Cardiac fibroblast (primary cell): ENCODE data around the gene IRF2BPL.
"Not testable (repeated sequence)": the region's sequence is repeated elsewhere in the genome, so short reads cannot be mapped to it uniquely, and the experiment has no call there.

ENCODE experiments used
- DNase-seq, 2 donors: peaks; one replicate each; pipeline versions ENCODE4 v3.0.0 to v3.0.0-alpha.2; 2010; ENCODE audit warnings: low read depth in 2 of 2
- H3K4me3 ChIP-seq, 2 donors: replicated peaks in 1 of 2; 1 replicate in 1 of 2; 2 replicates in 1 of 2; pipeline ENCODE4 v1.5.1; 2011; ENCODE audit warnings: low read depth in 2 of 2, low read length in 2 of 2, mild to moderate bottlenecking in 2 of 2, moderate library complexity in 1 of 2
- TF ChIP-seq, protein P1 (sequence below): IDR thresholded peaks from one replicate; pipeline ENCODE4 v1.5.1; 2011; ENCODE audit warnings: low read depth, mild to moderate bottlenecking, low read length, inconsistent platforms

Gene IRF2BPL

DNA sequence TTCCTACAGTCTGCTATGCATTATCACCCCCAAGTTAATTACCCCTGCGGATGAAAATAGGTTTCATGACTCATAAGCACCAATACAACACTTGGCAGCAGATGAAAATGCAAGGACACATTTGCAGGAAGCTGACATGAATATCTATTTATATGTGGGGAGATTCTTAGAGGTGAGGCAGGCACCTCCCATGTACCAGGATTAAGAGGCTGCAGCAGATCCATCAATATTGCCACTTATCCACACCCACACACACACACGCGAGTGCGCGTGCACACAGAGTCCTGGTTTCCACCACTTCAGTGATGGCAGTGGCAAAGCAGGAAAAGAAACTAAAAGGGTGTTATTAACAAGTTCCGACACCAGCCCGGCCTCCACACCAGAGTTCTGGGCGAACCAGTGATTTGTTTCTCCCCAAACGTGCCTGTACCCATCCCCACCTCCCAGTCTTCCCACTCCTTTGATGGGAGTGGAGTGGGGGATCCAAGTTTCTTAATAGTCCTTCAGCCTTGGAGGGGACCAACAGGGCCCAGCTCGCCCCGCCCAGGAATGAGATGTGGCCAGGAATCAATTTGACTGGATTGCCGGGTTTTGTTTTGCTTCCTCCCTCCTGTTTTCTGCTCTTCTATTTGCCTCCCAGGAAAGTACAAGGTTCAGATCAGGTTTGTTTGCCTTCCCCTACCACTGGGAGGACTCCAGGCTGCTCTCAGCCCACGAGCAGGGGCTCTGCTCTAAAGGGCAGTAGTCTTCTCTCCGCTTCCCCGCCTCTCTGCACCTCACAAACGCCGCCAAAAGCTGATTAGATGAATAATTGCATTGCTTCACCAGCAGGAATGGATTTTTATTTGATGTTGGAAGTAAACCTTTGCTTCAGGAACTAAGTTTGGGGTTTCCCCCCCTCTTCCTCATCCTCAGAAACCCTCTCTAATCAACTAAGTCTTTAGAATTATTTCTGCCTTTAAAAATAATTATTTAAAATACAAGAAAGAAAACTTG is 5.2 kb downstream of the IRF2BPL start:
- H3K4me3 ChIP-seq, result no peak overlapping the region
- DNase-seq, result peak; percentile 16 to 67
- TF ChIP-seq, protein P1, sequence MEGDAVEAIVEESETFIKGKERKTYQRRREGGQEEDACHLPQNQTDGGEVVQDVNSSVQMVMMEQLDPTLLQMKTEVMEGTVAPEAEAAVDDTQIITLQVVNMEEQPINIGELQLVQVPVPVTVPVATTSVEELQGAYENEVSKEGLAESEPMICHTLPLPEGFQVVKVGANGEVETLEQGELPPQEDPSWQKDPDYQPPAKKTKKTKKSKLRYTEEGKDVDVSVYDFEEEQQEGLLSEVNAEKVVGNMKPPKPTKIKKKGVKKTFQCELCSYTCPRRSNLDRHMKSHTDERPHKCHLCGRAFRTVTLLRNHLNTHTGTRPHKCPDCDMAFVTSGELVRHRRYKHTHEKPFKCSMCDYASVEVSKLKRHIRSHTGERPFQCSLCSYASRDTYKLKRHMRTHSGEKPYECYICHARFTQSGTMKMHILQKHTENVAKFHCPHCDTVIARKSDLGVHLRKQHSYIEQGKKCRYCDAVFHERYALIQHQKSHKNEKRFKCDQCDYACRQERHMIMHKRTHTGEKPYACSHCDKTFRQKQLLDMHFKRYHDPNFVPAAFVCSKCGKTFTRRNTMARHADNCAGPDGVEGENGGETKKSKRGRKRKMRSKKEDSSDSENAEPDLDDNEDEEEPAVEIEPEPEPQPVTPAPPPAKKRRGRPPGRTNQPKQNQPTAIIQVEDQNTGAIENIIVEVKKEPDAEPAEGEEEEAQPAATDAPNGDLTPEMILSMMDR, result no peak

DNA sequence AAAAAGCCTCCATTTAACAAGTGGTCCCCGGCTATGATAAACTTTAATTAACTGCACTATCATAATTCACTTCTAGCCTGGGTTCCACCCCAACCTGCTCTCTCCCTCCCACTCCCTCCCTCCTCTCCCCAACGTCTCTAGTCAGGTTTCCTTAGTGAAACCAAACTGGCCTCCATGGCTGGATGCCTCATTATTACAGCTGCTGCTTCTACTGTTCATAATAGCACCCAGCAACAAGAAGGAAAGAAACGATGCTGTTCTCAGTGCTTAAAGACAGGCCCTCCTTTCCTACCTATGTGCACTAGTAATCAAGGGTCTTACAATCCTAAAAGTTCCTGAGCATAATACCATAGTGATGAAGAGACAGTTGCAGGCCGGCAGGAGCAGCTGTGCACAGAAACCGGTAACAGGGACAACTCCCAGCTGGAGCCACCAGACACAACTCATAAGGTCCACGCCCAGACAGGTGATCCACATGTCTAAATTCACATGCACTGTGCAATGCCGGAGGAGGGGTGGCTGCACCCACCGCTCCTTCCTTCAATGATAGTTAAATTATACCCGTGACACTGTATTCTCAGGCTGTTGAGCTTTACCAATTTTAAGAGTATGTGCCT is 6.2 kb downstream of the IRF2BPL start:
- H3K4me3 ChIP-seq, result no peak overlapping the region
- TF ChIP-seq, protein P1, result no peak
- DNase-seq, result no peak

DNA sequence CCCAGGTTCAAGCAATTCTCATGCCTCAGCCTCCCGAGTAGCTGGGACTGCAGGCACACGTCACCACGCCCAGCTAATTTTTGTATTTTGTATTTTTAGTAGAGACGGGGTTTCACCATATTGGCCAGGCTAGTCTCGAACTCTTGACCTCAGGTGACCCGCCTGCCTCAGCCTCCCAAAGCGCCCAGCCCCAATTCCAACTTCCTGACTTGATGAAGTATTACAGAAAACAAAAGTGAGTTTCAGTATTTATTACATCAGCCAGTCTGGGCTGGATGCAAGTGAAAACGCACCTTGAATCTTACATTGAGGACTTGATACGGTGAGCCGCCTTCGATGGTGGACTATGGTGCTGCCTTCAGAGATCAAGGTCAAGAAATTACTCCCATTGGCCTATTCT is 7.1 kb downstream of the IRF2BPL start:
- DNase-seq, H3K4me3 ChIP-seq: not testable (repeated sequence)

DNA sequence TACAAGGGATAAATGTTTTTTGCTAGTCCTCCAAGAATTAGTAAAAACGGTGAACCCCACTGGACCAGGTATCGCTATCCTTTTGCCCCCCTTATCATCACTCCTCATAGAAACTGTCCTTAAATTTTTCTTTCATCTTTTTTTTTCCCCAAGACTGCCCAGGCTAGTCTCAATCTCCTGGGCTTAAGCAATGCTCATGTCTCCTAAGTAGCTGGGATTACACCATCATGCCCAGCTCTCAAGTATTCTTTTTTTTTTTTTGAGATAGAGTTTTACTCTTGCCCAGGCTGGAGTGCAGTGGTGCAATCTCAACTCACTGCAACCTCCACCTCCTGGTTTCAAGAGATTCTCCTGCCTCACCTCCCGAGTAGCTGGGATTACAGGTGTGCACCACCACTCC is 9.7 kb downstream of the IRF2BPL start:
- peak; percentile 27 to 58 for DNase-seq
- no peak overlapping the region for H3K4me3 ChIP-seq
- TF ChIP-seq, protein P1, result no peak

DNA sequence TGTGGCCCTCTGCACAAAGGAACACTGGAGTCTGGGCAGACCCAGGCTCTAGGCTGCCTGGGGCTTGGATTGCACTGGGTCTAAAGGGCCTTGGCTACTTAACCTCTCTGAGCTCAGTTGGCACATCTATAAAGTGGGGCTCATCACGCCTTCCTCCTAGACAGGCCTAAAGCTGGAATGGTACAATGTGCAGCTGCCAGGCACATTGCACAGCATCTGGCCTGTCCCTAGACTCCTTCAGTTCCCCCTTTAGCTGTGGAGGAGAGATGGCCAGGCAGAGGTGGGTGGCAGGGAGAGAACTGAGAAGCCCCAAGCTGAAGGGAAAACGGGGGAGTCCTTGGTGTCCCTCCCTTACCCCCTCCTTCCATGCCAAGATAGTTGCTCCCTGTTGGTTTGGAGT is 10.8 kb downstream of the IRF2BPL start:
- TF ChIP-seq, protein P1, result no peak
- no peak overlapping the region for H3K4me3 ChIP-seq
- DNase-seq, result no peak

DNA sequence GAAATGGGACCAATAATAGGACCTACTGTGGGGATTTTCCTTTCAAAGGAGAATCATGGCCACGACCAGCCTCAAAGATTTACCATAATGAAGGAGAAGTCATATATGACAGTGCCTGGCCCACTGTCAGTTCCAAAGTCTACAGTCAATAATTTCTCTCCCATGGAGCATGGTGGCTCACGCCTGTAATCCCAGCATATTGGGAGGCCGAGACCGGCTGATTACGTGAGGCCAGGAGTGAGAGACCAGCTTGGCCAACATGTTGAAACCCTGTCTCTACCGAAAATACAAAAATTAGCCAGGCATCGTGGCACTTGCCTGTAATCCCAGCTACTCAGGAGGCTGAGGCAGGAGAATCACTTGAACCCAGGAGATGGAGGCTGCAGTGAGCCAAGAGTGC is 13.8 kb downstream of the IRF2BPL start:
- DNase-seq, result no peak
- TF ChIP-seq, protein P1, result no peak
- no peak overlapping the region for H3K4me3 ChIP-seq

DNA sequence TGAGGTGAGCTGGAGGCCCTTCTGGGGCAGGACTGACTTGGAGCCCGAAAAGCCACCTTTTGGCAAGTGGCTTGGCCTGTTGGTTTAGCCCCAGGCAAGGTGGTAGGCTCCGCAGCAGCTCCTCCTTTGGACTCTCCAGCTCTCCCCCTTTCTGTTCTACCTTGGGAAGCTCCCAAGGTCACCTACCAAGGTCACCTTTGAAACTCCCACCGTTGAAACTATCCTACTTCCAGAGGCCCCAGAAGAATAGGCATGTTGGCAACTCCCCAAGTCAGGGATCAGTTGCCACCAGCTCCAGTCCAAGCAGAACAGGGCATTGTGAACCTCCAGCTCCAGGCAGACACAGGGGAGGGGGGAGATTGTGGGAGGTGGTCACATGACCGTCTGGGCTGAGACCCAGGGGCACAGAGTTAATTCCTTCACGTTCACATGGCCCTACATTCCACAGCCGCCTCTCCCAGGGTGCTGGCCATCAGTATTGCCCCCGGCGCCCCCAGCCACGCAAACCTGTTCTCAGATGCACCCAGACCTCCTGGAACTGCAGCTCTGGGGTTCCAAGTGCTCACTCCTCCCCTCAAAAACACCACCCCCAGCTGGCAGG is 14.4 kb downstream of the IRF2BPL start:
- H3K4me3 ChIP-seq, result no peak overlapping the region
- peak in 1 of 2 donors; percentile 86 for DNase-seq
- TF ChIP-seq, protein P1, result no peak
